Measurements from ENCODE around the gene RERG.

RERG gene

DNA sequence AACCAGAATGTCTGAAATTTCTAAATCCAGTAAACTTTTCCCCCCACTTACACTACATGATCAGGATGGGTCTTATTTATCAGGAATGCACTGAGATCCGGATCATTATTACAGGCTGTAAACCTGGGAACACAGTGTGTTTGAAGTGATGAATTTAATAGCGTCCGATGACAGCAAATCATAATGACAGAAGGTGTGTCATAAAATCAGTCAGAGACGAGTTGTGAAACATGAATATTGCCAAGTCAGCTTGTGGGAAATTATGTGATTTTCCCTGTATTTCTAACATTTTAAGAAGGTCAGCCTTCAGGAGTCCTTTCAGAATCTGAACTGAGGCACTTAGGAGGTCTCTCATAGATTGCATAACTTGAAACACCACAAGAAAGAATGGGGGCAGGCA is 36.7 kb downstream of the RERG start:
- Histone ChIP-seq H3K36me3 (ENCODE audit: control insufficient read depth, insufficient read depth, low read length) (no peaks in the 10 kb centered on the region), H3K4me3 (replicated peaks; ENCODE audit: low read depth, low read length) (no peak overlapping the region), H3K27me3 (replicated peaks; ENCODE audit: control insufficient read depth, insufficient read depth, low read length) (no peaks in the 10 kb centered on the region)
- TF ChIP-seq, protein P1, sequence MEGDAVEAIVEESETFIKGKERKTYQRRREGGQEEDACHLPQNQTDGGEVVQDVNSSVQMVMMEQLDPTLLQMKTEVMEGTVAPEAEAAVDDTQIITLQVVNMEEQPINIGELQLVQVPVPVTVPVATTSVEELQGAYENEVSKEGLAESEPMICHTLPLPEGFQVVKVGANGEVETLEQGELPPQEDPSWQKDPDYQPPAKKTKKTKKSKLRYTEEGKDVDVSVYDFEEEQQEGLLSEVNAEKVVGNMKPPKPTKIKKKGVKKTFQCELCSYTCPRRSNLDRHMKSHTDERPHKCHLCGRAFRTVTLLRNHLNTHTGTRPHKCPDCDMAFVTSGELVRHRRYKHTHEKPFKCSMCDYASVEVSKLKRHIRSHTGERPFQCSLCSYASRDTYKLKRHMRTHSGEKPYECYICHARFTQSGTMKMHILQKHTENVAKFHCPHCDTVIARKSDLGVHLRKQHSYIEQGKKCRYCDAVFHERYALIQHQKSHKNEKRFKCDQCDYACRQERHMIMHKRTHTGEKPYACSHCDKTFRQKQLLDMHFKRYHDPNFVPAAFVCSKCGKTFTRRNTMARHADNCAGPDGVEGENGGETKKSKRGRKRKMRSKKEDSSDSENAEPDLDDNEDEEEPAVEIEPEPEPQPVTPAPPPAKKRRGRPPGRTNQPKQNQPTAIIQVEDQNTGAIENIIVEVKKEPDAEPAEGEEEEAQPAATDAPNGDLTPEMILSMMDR (IDR thresholded peaks at IDR 0.05; ENCODE audit: insufficient read depth, low read length, poor library complexity, severe bottlenecking), result no peak
- DNase-seq (ENCODE audit: extremely low read depth, insufficient read length), result no peak

DNA sequence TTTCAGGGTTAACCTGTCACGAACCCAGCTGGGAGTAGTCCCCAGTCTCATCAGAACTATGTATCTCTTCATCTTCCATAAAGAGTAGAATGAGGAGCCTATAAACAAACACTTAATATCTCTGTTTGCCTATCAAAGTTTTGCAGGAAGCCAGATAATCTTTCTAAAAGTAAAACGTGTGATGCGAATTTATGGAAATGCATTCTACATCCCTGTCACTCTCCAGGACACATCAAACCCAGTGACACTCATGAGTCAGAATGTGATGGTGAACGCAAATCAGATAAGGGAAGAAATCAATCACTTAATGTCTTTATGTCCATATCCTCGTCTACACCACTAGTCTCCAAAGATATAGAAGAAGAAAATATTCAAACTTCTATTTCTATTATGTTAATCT is 37.4 kb downstream of the RERG start:
- Histone ChIP-seq H3K27me3 (replicated peaks; ENCODE audit: control insufficient read depth, insufficient read depth, low read length) (no peaks in the 10 kb centered on the region), H3K36me3 (ENCODE audit: control insufficient read depth, insufficient read depth, low read length) (no peaks in the 10 kb centered on the region), H3K4me3 (replicated peaks; ENCODE audit: low read depth, low read length) (no peak overlapping the region)
- TF ChIP-seq, protein P1 (IDR thresholded peaks at IDR 0.05; ENCODE audit: insufficient read depth, low read length, poor library complexity, severe bottlenecking), result no peak
- DNase-seq (ENCODE audit: extremely low read depth, insufficient read length), result no peak

GRCh38 chr12:15181017-15181683 is 40.1 kb downstream of the RERG start:
- TF ChIP-seq, protein P1 (IDR thresholded peaks at IDR 0.05; ENCODE audit: insufficient read depth, low read length, poor library complexity, severe bottlenecking), result no peak
- no peaks in the 10 kb centered on the region for H3K27me3 ChIP-seq (replicated peaks; ENCODE audit: control insufficient read depth, insufficient read depth, low read length)

DNA sequence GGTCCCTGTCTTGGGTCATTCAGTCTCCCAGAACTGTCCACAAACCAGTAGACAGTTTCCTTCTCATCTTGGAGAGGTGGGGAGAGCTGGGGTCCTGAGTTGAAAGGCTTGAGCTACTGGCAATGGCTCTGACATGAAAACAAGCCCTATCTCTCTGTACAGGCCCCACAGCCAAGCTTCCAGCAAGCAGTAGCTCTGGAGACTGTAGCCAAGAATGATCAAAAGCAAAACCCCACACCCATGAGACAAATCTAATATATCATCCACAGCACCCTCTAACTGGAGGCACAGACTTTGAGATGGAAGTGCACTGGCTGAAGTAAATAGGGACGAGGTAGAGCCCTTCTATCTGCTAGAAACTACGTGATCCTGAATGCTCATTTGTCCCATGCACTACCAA is 40.9 kb downstream of the RERG start:
- DNase-seq (ENCODE audit: extremely low read depth, insufficient read length), result no peak
- Histone ChIP-seq H3K4me3 (replicated peaks; ENCODE audit: low read depth, low read length) (no peak overlapping the region), H3K27me3 (replicated peaks; ENCODE audit: control insufficient read depth, insufficient read depth, low read length) (no peaks in the 10 kb centered on the region), H3K36me3 (ENCODE audit: control insufficient read depth, insufficient read depth, low read length) (no peaks in the 10 kb centered on the region)
- TF ChIP-seq, protein P1 (IDR thresholded peaks at IDR 0.05; ENCODE audit: insufficient read depth, low read length, poor library complexity, severe bottlenecking), result no peak

More at GRCh38 chr12:15181017-15181683, 40.1 kb downstream of the RERG start:
- Histone ChIP-seq H3K4me3 (replicated peaks; ENCODE audit: low read depth, low read length) (no peak overlapping the region), H3K36me3 (ENCODE audit: control insufficient read depth, insufficient read depth, low read length) (no peaks in the 10 kb centered on the region)
- DNase-seq (ENCODE audit: extremely low read depth, insufficient read length), result no peak

- no peak overlapping the region for H3K4me3 ChIP-seq (replicated peaks; ENCODE audit: low read depth, low read length)
- TF ChIP-seq, protein P1 (IDR thresholded peaks at IDR 0.05; ENCODE audit: insufficient read depth, low read length, poor library complexity, severe bottlenecking), result no peak
- no peaks in the 10 kb centered on the region for H3K36me3 ChIP-seq (ENCODE audit: control insufficient read depth, insufficient read depth, low read length)
- DNase-seq (ENCODE audit: extremely low read depth, insufficient read length), result no peak
- no peaks in the 10 kb centered on the region for H3K27me3 ChIP-seq (replicated peaks; ENCODE audit: control insufficient read depth, insufficient read depth, low read length)
These were observed 41.5 kb downstream of the RERG start for GRCh38 chr12:15179672-15180071.

GRCh38 chr12:15173142-15173541 is 48.1 kb downstream of the RERG start:
- DNase-seq (ENCODE audit: extremely low read depth, insufficient read length), result no peak
- TF ChIP-seq, protein P1 (IDR thresholded peaks at IDR 0.05; ENCODE audit: insufficient read depth, low read length, poor library complexity, severe bottlenecking), result no peak
- no peak overlapping the region for H3K4me3 ChIP-seq (replicated peaks; ENCODE audit: low read depth, low read length)
- H3K27me3 ChIP-seq (replicated peaks; ENCODE audit: control insufficient read depth, insufficient read depth, low read length), result no peaks in the 10 kb centered on the region
- H3K36me3 ChIP-seq (ENCODE audit: control insufficient read depth, insufficient read depth, low read length), result no peaks in the 10 kb centered on the region
